ENCODE data around the gene PRSS36.
"Not testable (repeated sequence)": the region's sequence is repeated elsewhere in the genome, so short reads cannot be mapped to it uniquely, and the experiment has no call there.

Gene PRSS36

GRCh38 chr16:31179219-31179746 is 29.4 kb upstream of the PRSS36 start:
- Histone ChIP-seq H3K27me3 (ENCODE audit: low read length) (no peaks in the 10 kb centered on the region), H3F3A (ENCODE audit: insufficient read depth) (no peaks in the 10 kb centered on the region), H3K4me3 (ENCODE audit: insufficient read depth, low read length, poor library complexity, severe bottlenecking) (peak overlapping the region; percentile 97), H3K79me2 (ENCODE audit: insufficient read depth, low read length) (peaks cover 47% of the 10 kb centered on the region), H3K4me2 (ENCODE audit: low read depth, low read length, poor library complexity, severe bottlenecking) (peak overlapping the region; percentile 82), H3K9me2 (replicated peaks; ENCODE audit: insufficient read depth, low read length) (no peaks in the 10 kb centered on the region), H2AFZ (ENCODE audit: low read depth, low read length, severe bottlenecking) (peak overlapping the region; percentile 86), H3K27ac (ENCODE audit: low read depth, low read length) (peak overlapping the region; percentile 89), H3K9me3 (ENCODE audit: insufficient read depth, low read length) (no peaks in the 10 kb centered on the region), H4K20me1 (ENCODE audit: low read depth, low read length) (peaks cover 29% of the 10 kb centered on the region), H3K9ac (ENCODE audit: low read length) (peak overlapping the region; percentile 93), H3K36me3 (ENCODE audit: low read length) (peaks cover 32% of the 10 kb centered on the region)
- no peak for TF ChIP-seq CTCF (IDR thresholded peaks at IDR 0.05; ENCODE audit: insufficient read depth, low read length, poor library complexity, severe bottlenecking)
- TF ChIP-seq EZH2phosphoT487 (conservative IDR thresholded peaks at IDR 0.05; ENCODE audit: low read length), result no peak

GRCh38 chr16:31177136-31177535 is 27.3 kb upstream of the PRSS36 start:
- H3K9me2 ChIP-seq (replicated peaks; ENCODE audit: insufficient read depth, low read length), result no peaks in the 10 kb centered on the region
- H3K9me3 ChIP-seq (ENCODE audit: insufficient read depth, low read length), result no peaks in the 10 kb centered on the region
- H3K4me2 ChIP-seq (ENCODE audit: low read depth, low read length, poor library complexity, severe bottlenecking), result no peak overlapping the region
- peaks cover 8% of the 10 kb centered on the region for H4K20me1 ChIP-seq (ENCODE audit: low read depth, low read length)
- no peak overlapping the region for H3K27ac ChIP-seq (ENCODE audit: low read depth, low read length)
- peaks cover 25% of the 10 kb centered on the region for H3K79me2 ChIP-seq (ENCODE audit: insufficient read depth, low read length)
- TF ChIP-seq EZH2phosphoT487 (conservative IDR thresholded peaks at IDR 0.05; ENCODE audit: low read length), result no peak
- no peak for TF ChIP-seq CTCF (IDR thresholded peaks at IDR 0.05; ENCODE audit: insufficient read depth, low read length, poor library complexity, severe bottlenecking)
- no peak overlapping the region for H2AFZ ChIP-seq (ENCODE audit: low read depth, low read length, severe bottlenecking)
- no peaks in the 10 kb centered on the region for H3K27me3 ChIP-seq (ENCODE audit: low read length)
- no peak overlapping the region for H3K9ac ChIP-seq (ENCODE audit: low read length)
- H3F3A ChIP-seq (ENCODE audit: insufficient read depth), result no peaks in the 10 kb centered on the region
- H3K36me3 ChIP-seq (ENCODE audit: low read length), result peaks cover 12% of the 10 kb centered on the region
- H3K4me3 ChIP-seq (ENCODE audit: insufficient read depth, low read length, poor library complexity, severe bottlenecking), result no peak overlapping the region

- H4K20me1 ChIP-seq (ENCODE audit: low read depth, low read length); H3K36me3 ChIP-seq (ENCODE audit: low read length); H3K4me2 ChIP-seq (ENCODE audit: low read depth, low read length, poor library complexity, severe bottlenecking); H2AFZ ChIP-seq (ENCODE audit: low read depth, low read length, severe bottlenecking); H3K4me3 ChIP-seq (ENCODE audit: insufficient read depth, low read length, poor library complexity, severe bottlenecking); H3K79me2 ChIP-seq (ENCODE audit: insufficient read depth, low read length); H3K9me3 ChIP-seq (ENCODE audit: insufficient read depth, low read length); H3K27ac ChIP-seq (ENCODE audit: low read depth, low read length); H3K27me3 ChIP-seq (ENCODE audit: low read length); H3K9ac ChIP-seq (ENCODE audit: low read length); H3F3A ChIP-seq (ENCODE audit: insufficient read depth); H3K9me2 ChIP-seq (replicated peaks; ENCODE audit: insufficient read depth, low read length): not testable (repeated sequence)
These were observed 20.2 kb upstream of the PRSS36 start for GRCh38 chr16:31170048-31170447.

GRCh38 chr16:31168848-31169247 is 19.0 kb upstream of the PRSS36 start:
- Histone ChIP-seq H3K27me3 (ENCODE audit: low read length) (no peaks in the 10 kb centered on the region), H3K9me3 (ENCODE audit: insufficient read depth, low read length) (no peaks in the 10 kb centered on the region), H3K4me3 (ENCODE audit: insufficient read depth, low read length, poor library complexity, severe bottlenecking) (no peak overlapping the region), H3K4me2 (ENCODE audit: low read depth, low read length, poor library complexity, severe bottlenecking) (no peak overlapping the region), H3K79me2 (ENCODE audit: insufficient read depth, low read length) (no peaks in the 10 kb centered on the region), H2AFZ (ENCODE audit: low read depth, low read length, severe bottlenecking) (no peak overlapping the region), H3K36me3 (ENCODE audit: low read length) (no peaks in the 10 kb centered on the region), H3K27ac (ENCODE audit: low read depth, low read length) (no peak overlapping the region), H3K9ac (ENCODE audit: low read length) (no peak overlapping the region), H3K9me2 (replicated peaks; ENCODE audit: insufficient read depth, low read length) (no peaks in the 10 kb centered on the region), H3F3A (ENCODE audit: insufficient read depth) (no peaks in the 10 kb centered on the region), H4K20me1 (ENCODE audit: low read depth, low read length) (no peaks in the 10 kb centered on the region)
- TF ChIP-seq EZH2phosphoT487 (conservative IDR thresholded peaks at IDR 0.05; ENCODE audit: low read length) (no peak), CTCF (IDR thresholded peaks at IDR 0.05; ENCODE audit: insufficient read depth, low read length, poor library complexity, severe bottlenecking) (no peak)
